Activated CD8-positive, alpha-beta memory T cell treated with anti-CD3 and anti-CD28 coated beads, Interleukin-2, amount 50 U/mL, for 1 hour (primary cell): ENCODE measurements around the gene METRN.

Experiments
- DNase-seq: peaks from one replicate; pipeline ENCODE4 v3.0.0-alpha.2; 2020; ENCODE audit errors: extremely low read depth

Gene METRN

GRCh38 chr16:723695-724094 is 8.8 kb downstream of the METRN start:
- no peak for DNase-seq

- no peak for DNase-seq
Measured at GRCh38 chr16:724188-725040, 9.5 kb downstream of the METRN start.

GRCh38 chr16:725041-725376 is 10.1 kb downstream of the METRN start:
- DNase-seq, result no peak

GRCh38 chr16:725463-726187 is 10.7 kb downstream of the METRN start:
- no peak for DNase-seq

GRCh38 chr16:726188-726437 is 11.2 kb downstream of the METRN start:
- DNase-seq, result no peak

GRCh38 chr16:726438-727290 is 11.7 kb downstream of the METRN start, which contains the start of the genes CCDC78 and HAGHL:
Gene CCDC78, minus strand, starts transcription at chr16:726443. Its CDS starts 76 bp downstream, at chr16:726367.
Gene HAGHL, plus strand, starts transcription at chr16:727106. Its CDS starts 404 bp downstream, at chr16:727510.
- no peak for DNase-seq

- DNase-seq, result no peak
Measured at GRCh38 chr16:727291-727977, 12.5 kb downstream of the METRN start.

- DNase-seq, result no peak
Measured at GRCh38 chr16:728131-728889, 13.4 kb downstream of the METRN start.

GRCh38 chr16:728890-729744 is 14.2 kb downstream of the METRN start:
- DNase-seq, result no peak

GRCh38 chr16:729768-730665 is 15.1 kb downstream of the METRN start:
- DNase-seq, result no peak

GRCh38 chr16:730666-731509 is 16.0 kb downstream of the METRN start:
- DNase-seq, result no peak

- no peak for DNase-seq
Measured at GRCh38 chr16:732332-732731, 17.4 kb downstream of the METRN start.

- no peak for DNase-seq
Measured at GRCh38 chr16:732936-733335, 18.0 kb downstream of the METRN start.

GRCh38 chr16:733382-734207 is 18.7 kb downstream of the METRN start:
- DNase-seq, result no peak

GRCh38 chr16:734208-734980 is 19.5 kb downstream of the METRN start:
- DNase-seq, result no peak
